Fibroblast of skin of abdomen (primary cell): ENCODE results near the gene OPA1. TPM values are rescaled to one million over a fixed set of nuclear protein-coding genes. Genes with fewer than 3 reads are reported as not detected.

Experiments used
- DNase-seq: peaks from one replicate; pipeline ENCODE4 v3.0.0-alpha.2; 2013
- polyA plus RNA-seq, 2 experiments: library from polyadenylated mRNA; unstranded; fragments of 120-200 nt; gene quantifications; one replicate each; pipeline ENCODE4 v1.2.1, GENCODE V29; 2013; ENCODE audit not compliant: insufficient read length in 2 of 2

OPA1 gene
- 47.0 TPM for polyA plus RNA-seq (2013, experiment 1 of 2; ENCODE audit: insufficient read length)
- polyA plus RNA-seq (2013, experiment 2 of 2; ENCODE audit: insufficient read length): 42.0 TPM

- DNase-seq: peak; percentile 99
Measured at GRCh38 chr3:193592841-193593667, at the start of gene OPA1. OPA1 (plus strand) TSS chr3:193593208; CDS start chr3:193593378, 170 bp downstream.

- no peak for DNase-seq
Measured at GRCh38 chr3:193544289-193544688, 48.7 kb upstream of the OPA1 start.

GRCh38 chr3:193545304-193545703, 47.7 kb upstream of the OPA1 start:
- no peak for DNase-seq

- DNase-seq: no peak
Measured at GRCh38 chr3:193546129-193546528, 46.9 kb upstream of the OPA1 start.

GRCh38 chr3:193548406-193548805, 44.6 kb upstream of the OPA1 start:
- no peak for DNase-seq

- DNase-seq: no peak
Measured at GRCh38 chr3:193552923-193553322, 40.1 kb upstream of the OPA1 start.

- DNase-seq: no peak
Measured at GRCh38 chr3:193553586-193553985, 39.4 kb upstream of the OPA1 start.

GRCh38 chr3:193554811-193555210, 38.2 kb upstream of the OPA1 start, which contains the start of gene ATP13A4:
ATP13A4 (minus strand) TSS chr3:193554895; CDS start chr3:193554799, 96 bp downstream.
- no peak for DNase-seq

- no peak for DNase-seq
Measured at GRCh38 chr3:193556841-193557240, 36.2 kb upstream of the OPA1 start.

GRCh38 chr3:193559100-193559499, 33.9 kb upstream of the OPA1 start:
- no peak for DNase-seq

- no peak for DNase-seq
Measured at GRCh38 chr3:193560091-193560490, 32.9 kb upstream of the OPA1 start.

GRCh38 chr3:193560870-193561269, 32.1 kb upstream of the OPA1 start:
- DNase-seq: no peak

GRCh38 chr3:193563426-193563825, 29.6 kb upstream of the OPA1 start:
- DNase-seq: no peak

GRCh38 chr3:193564012-193564411, 29.0 kb upstream of the OPA1 start:
- DNase-seq: no peak

- DNase-seq: no peak
Measured at GRCh38 chr3:193569119-193569518, 23.9 kb upstream of the OPA1 start.

- peak; percentile 51 for DNase-seq
Measured at GRCh38 chr3:193572426-193572908, 20.5 kb upstream of the OPA1 start.

GRCh38 chr3:193573403-193574191, 19.4 kb upstream of the OPA1 start:
- no peak for DNase-seq

- DNase-seq: no peak
Measured at GRCh38 chr3:193574488-193575070, 18.4 kb upstream of the OPA1 start.

GRCh38 chr3:193585530-193585929, 7.5 kb upstream of the OPA1 start:
- DNase-seq: no peak

GRCh38 chr3:193586526-193586925, 6.5 kb upstream of the OPA1 start:
- DNase-seq: no peak

- no peak for DNase-seq
Measured at GRCh38 chr3:193589129-193589528, 3.9 kb upstream of the OPA1 start.

- DNase-seq: no peak
Measured at GRCh38 chr3:193589616-193590015, 3.4 kb upstream of the OPA1 start.
